NCI-H128 (cell line): ENCODE measurements around the gene GPX2.

Experiments used
- DNase-seq: peaks from one replicate; lab custom pipeline; 2025; ENCODE audit not compliant: unreplicated experiment; lab: John Stamatoyannopoulos, UW

Gene GPX2

GRCh38 chr14:64940336-64940910 lies 2.1 kb downstream of the GPX2 start:
- no peak for DNase-seq

- DNase-seq = no peak
Observed at GRCh38 chr14:64939817-64940190, 2.7 kb downstream of the GPX2 start.

GRCh38 chr14:64938972-64939816 lies 3.4 kb downstream of the GPX2 start:
- no peak for DNase-seq

GRCh38 chr14:64937821-64938193 lies 4.7 kb downstream of the GPX2 start:
- DNase-seq = no peak

GRCh38 chr14:64937171-64937820 lies 5.2 kb downstream of the GPX2 start:
- no peak for DNase-seq

- no peak for DNase-seq
Observed at GRCh38 chr14:64935508-64935907, 7.0 kb downstream of the GPX2 start.

- no peak for DNase-seq
Observed at GRCh38 chr14:64934338-64934929, 8.1 kb downstream of the GPX2 start.

- DNase-seq = no peak
Observed at GRCh38 chr14:64932231-64932630, 10.3 kb downstream of the GPX2 start.

- no peak for DNase-seq
Observed at GRCh38 chr14:64931123-64931522, 11.4 kb downstream of the GPX2 start.

GRCh38 chr14:64930085-64930843 lies 12.3 kb downstream of the GPX2 start:
- no peak for DNase-seq

- DNase-seq = no peak
Observed at GRCh38 chr14:64929014-64929359, 13.6 kb downstream of the GPX2 start.

GRCh38 chr14:64928239-64929013 lies 14.1 kb downstream of the GPX2 start:
- no peak for DNase-seq

- DNase-seq = no peak
Observed at GRCh38 chr14:64927031-64927430, 15.5 kb downstream of the GPX2 start.

- no peak for DNase-seq
Observed at GRCh38 chr14:64926398-64926995, 16.0 kb downstream of the GPX2 start.

GRCh38 chr14:64923015-64923414 lies 19.5 kb downstream of the GPX2 start:
- DNase-seq = no peak

GRCh38 chr14:64920465-64920864 lies 22.1 kb downstream of the GPX2 start:
- no peak for DNase-seq

GRCh38 chr14:64919618-64920017 lies 22.9 kb downstream of the GPX2 start:
- no peak for DNase-seq

- no peak for DNase-seq
Observed at GRCh38 chr14:64919215-64919614, 23.3 kb downstream of the GPX2 start.

GRCh38 chr14:64918216-64918615 lies 24.3 kb downstream of the GPX2 start:
- no peak for DNase-seq

- no peak for DNase-seq
Observed at GRCh38 chr14:64915797-64916196, 26.7 kb downstream of the GPX2 start.
